BJ (cell line): ENCODE results near the gene TMEM229B. TPM values are rescaled to one million over a fixed set of nuclear protein-coding genes. Genes with fewer than 3 reads are reported as not detected.
"Not testable (repeated sequence)": the region's sequence is repeated elsewhere in the genome, so short reads cannot be mapped to it uniquely, and the experiment has no call there.

ENCODE experiments used
- CTCF ChIA-PET: fragments of 350-600 bp; formaldehyde crosslinking; extraction: SDS; loops from one replicate; lab custom pipeline; 2021; ENCODE audit warnings: antibody characterized with exemption, inconsistent platforms; lab: Yijun Ruan, JAX
- POLR2A ChIA-PET: fragments of 300-600 bp; sonication (Branson Sonifier 250); formaldehyde crosslinking; extraction: SDS; loops from one replicate; lab custom pipeline; 2021; ENCODE audit warnings: antibody characterized with exemption; lab: Charles Lee
- DNase-seq: peaks from one replicate; pipeline ENCODE4 v3.0.0-alpha.2; 2011; ENCODE audit warnings: low read depth
- H3K27me3 ChIP-seq: 2 replicates; pipeline ENCODE4 v1.6.0; 2011; ENCODE audit warnings: low read length; ENCODE audit not compliant: control insufficient read depth, insufficient read depth
- H3K36me3 ChIP-seq: 2 replicates; pipeline ENCODE4 v1.5.1; 2011; ENCODE audit warnings: low read length; ENCODE audit not compliant: control insufficient read depth, insufficient read depth
- H3K4me3 ChIP-seq: 2 replicates; pipeline ENCODE4 v1.5.1; 2011; ENCODE audit warnings: low read depth, mild to moderate bottlenecking, control low read depth, low read length
- CTCF ChIP-seq: IDR thresholded peaks from 2 replicates; pipeline ENCODE4 v1.5.1; 2011; ENCODE audit warnings: low read depth, mild to moderate bottlenecking, control low read depth, inconsistent platforms, low read length, moderate library complexity; ENCODE audit not compliant: insufficient read depth
- polyA plus RNA-seq: library from polyadenylated mRNA; depleted of rRNA; stranded (reverse); fragments of >200 nt; gene quantifications from 2 replicates; pipeline ENCODE4 v1.2.3, GENCODE V29; 2011

The TMEM229B gene
- polyA plus RNA-seq, 1 experiment, result 0.25 TPM

- no peak for TF ChIP-seq CTCF
- Histone ChIP-seq H3K36me3 (no peaks in the 10 kb centered on the region), H3K4me3 (no peak overlapping the region), H3K27me3 (peaks cover 12% of the 10 kb centered on the region)
- DNase-seq, result no peak
- ChIA-PET POLR2A (no interaction called here), CTCF (interaction anchor here (1.1 to 2.4 kb wide), 3 partner anchors 9 to 117 kb away, joined by 3 to 7 read pairs (median 4); no protein-coding TSS in a partner anchor)
Observed at GRCh38 chr14:67453575-67454300, 34.8 kb downstream of the TMEM229B start.

GRCh38 chr14:67451667-67452066, 36.9 kb downstream of the TMEM229B start:
- CTCF ChIA-PET, H3K36me3 ChIP-seq, POLR2A ChIA-PET, DNase-seq, H3K4me3 ChIP-seq: not testable (repeated sequence)
- H3K27me3 ChIP-seq, result peaks cover 11% of the 10 kb centered on the region

GRCh38 chr14:67449096-67449495, 39.4 kb downstream of the TMEM229B start:
- CTCF ChIA-PET, result interaction anchor here (1.1 to 1.3 kb wide), 2 partner anchors 21 to 122 kb away, joined by 3 read pairs; no protein-coding TSS in a partner anchor
- POLR2A ChIA-PET, result no interaction called here
- no peak for DNase-seq
- no peak for TF ChIP-seq CTCF
- Histone ChIP-seq H3K27me3 (peaks cover 10% of the 10 kb centered on the region), H3K36me3 (no peaks in the 10 kb centered on the region), H3K4me3 (no peak overlapping the region)

- DNase-seq, result no peak
- POLR2A ChIA-PET, result no interaction called here
- Histone ChIP-seq H3K27me3 (peaks cover 4% of the 10 kb centered on the region), H3K36me3 (no peaks in the 10 kb centered on the region), H3K4me3 (no peak overlapping the region)
- CTCF ChIA-PET, result interaction anchor here (0.8 to 1.1 kb wide), 3 partner anchors 9 to 124 kb away, joined by 3 to 5 read pairs (median 3); no protein-coding TSS in a partner anchor
- no peak for TF ChIP-seq CTCF
Observed at GRCh38 chr14:67447033-67447381, 41.5 kb downstream of the TMEM229B start.

GRCh38 chr14:67446371-67447032, 42.0 kb downstream of the TMEM229B start:
- ChIA-PET POLR2A (no interaction called here), CTCF (interaction anchor here (0.5 to 1.1 kb wide), 3 partner anchors 20 to 159 kb away, joined by 3 to 5 read pairs (median 3); no protein-coding TSS in a partner anchor)
- Histone ChIP-seq H3K27me3 (peaks cover 4% of the 10 kb centered on the region), H3K36me3 (no peaks in the 10 kb centered on the region), H3K4me3 (no peak overlapping the region)
- no peak for DNase-seq
- no peak for TF ChIP-seq CTCF
